HEK293 (cell line): ENCODE data around the gene PCDH18.

Experiments used
- GLI2 ChIP-seq: fragments of 450-650 bp; formaldehyde crosslinking; IDR thresholded peaks from 2 replicates; pipeline ENCODE4; 2017; ENCODE audit warnings: missing biosample characterization, missing genetic modification characterization, low read depth, borderline replicate concordance
- GLI4 ChIP-seq: fragments of 450-650 bp; formaldehyde crosslinking; IDR thresholded peaks from 2 replicates; pipeline ENCODE4 v1.5.1; 2016; ENCODE audit warnings: missing biosample characterization, missing genetic modification characterization
- KLF10 ChIP-seq: fragments of 450-650 bp; IDR thresholded peaks from 2 replicates; pipeline ENCODE4 v1.5.1; 2018; ENCODE audit warnings: missing biosample characterization, mild to moderate bottlenecking, missing genetic modification characterization
- KLF8 ChIP-seq: fragments of 450-650 bp; formaldehyde crosslinking; IDR thresholded peaks from 2 replicates; pipeline ENCODE4 v1.5.1; 2016; ENCODE audit warnings: missing biosample characterization, missing genetic modification characterization
- OSR2 ChIP-seq: fragments of 450-650 bp; formaldehyde crosslinking; IDR thresholded peaks from 2 replicates; pipeline ENCODE4 v1.5.1; 2016; ENCODE audit warnings: missing biosample characterization, missing genetic modification characterization
- PRDM6 ChIP-seq: fragments of 450-650 bp; formaldehyde crosslinking; IDR thresholded peaks from 2 replicates; pipeline ENCODE4 v1.5.1; 2017; ENCODE audit warnings: missing biosample characterization, missing genetic modification characterization
- SP7 ChIP-seq: fragments of 450-650 bp; formaldehyde crosslinking; IDR thresholded peaks from 2 replicates; pipeline ENCODE4 v1.5.1; 2016; ENCODE audit warnings: missing biosample characterization, missing genetic modification characterization
- YY2 ChIP-seq: fragments of 450-650 bp; formaldehyde crosslinking; IDR thresholded peaks from 2 replicates; pipeline ENCODE4 v1.5.1; 2016; ENCODE audit warnings: missing biosample characterization, missing genetic modification characterization
- ZBTB1 ChIP-seq: fragments of 450-650 bp; formaldehyde crosslinking; IDR thresholded peaks from 2 replicates; pipeline ENCODE4 v1.5.1; 2016; ENCODE audit warnings: missing biosample characterization, missing genetic modification characterization
- ZBTB10 ChIP-seq: fragments of 450-650 bp; formaldehyde crosslinking; IDR thresholded peaks from 2 replicates; pipeline ENCODE4 v1.5.1; 2016; ENCODE audit warnings: missing biosample characterization, missing genetic modification characterization
- ZBTB44 ChIP-seq: fragments of 450-650 bp; IDR thresholded peaks from 2 replicates; pipeline ENCODE4 v1.5.1; 2018; ENCODE audit warnings: missing biosample characterization, mild to moderate bottlenecking, missing genetic modification characterization
- ZBTB6 ChIP-seq: fragments of 450-650 bp; formaldehyde crosslinking; IDR thresholded peaks from 2 replicates; pipeline ENCODE4 v1.5.1; 2017; ENCODE audit warnings: missing biosample characterization, missing genetic modification characterization
- ZNF10 ChIP-seq: fragments of 450-650 bp; formaldehyde crosslinking; IDR thresholded peaks from 2 replicates; pipeline ENCODE4 v1.5.1; 2017; ENCODE audit warnings: missing biosample characterization, missing genetic modification characterization
- ZNF169 ChIP-seq: fragments of 450-650 bp; formaldehyde crosslinking; IDR thresholded peaks from 2 replicates; pipeline ENCODE4 v1.5.1; 2016; ENCODE audit warnings: missing biosample characterization, missing genetic modification characterization
- ZNF221 ChIP-seq: fragments of 450-650 bp; formaldehyde crosslinking; IDR thresholded peaks from 2 replicates; pipeline ENCODE4 v1.5.1; 2017; ENCODE audit warnings: missing biosample characterization, missing genetic modification characterization, borderline replicate concordance
- ZNF354C ChIP-seq: fragments of 450-650 bp; formaldehyde crosslinking; IDR thresholded peaks from 2 replicates; pipeline ENCODE4 v1.5.1; 2016; ENCODE audit warnings: missing biosample characterization, missing genetic modification characterization, low read depth, borderline replicate concordance
- ZNF37A ChIP-seq: fragments of 450-650 bp; IDR thresholded peaks from 2 replicates; pipeline ENCODE4 v1.5.1; 2018; ENCODE audit warnings: missing biosample characterization, missing genetic modification characterization
- ZNF530 ChIP-seq: fragments of 450-650 bp; formaldehyde crosslinking; IDR thresholded peaks from 2 replicates; pipeline ENCODE4 v1.5.1; 2016; ENCODE audit warnings: low read depth, missing biosample characterization, missing genetic modification characterization
- ZNF621 ChIP-seq: fragments of 450-650 bp; formaldehyde crosslinking; IDR thresholded peaks from 2 replicates; pipeline ENCODE4 v1.5.1; 2017; ENCODE audit warnings: missing biosample characterization, missing genetic modification characterization
- ZNF623 ChIP-seq: fragments of 450-650 bp; formaldehyde crosslinking; IDR thresholded peaks from 2 replicates; pipeline ENCODE4 v1.5.1; 2016; ENCODE audit warnings: missing biosample characterization, missing genetic modification characterization
- ZNF624 ChIP-seq: fragments of 450-650 bp; formaldehyde crosslinking; IDR thresholded peaks from 2 replicates; pipeline ENCODE4 v1.5.1; 2017; ENCODE audit warnings: missing biosample characterization, missing genetic modification characterization
- ZNF639 ChIP-seq: fragments of 450-650 bp; formaldehyde crosslinking; IDR thresholded peaks from 2 replicates; pipeline ENCODE4 v1.5.1; 2016; ENCODE audit warnings: missing biosample characterization, missing genetic modification characterization
- ZNF658 ChIP-seq: fragments of 450-650 bp; formaldehyde crosslinking; IDR thresholded peaks from 2 replicates; pipeline ENCODE4; 2016; ENCODE audit warnings: missing biosample characterization, missing genetic modification characterization
- ZNF692 ChIP-seq: fragments of 450-650 bp; formaldehyde crosslinking; IDR thresholded peaks from 2 replicates; pipeline ENCODE4 v1.5.1; 2016; ENCODE audit warnings: missing biosample characterization, missing genetic modification characterization
- ZNF707 ChIP-seq: fragments of 450-650 bp; formaldehyde crosslinking; IDR thresholded peaks from 2 replicates; pipeline ENCODE4 v1.5.1; 2016; ENCODE audit warnings: missing biosample characterization, missing genetic modification characterization
- ZNF830 ChIP-seq: fragments of 450-650 bp; IDR thresholded peaks from 2 replicates; pipeline ENCODE4 v1.5.0; 2018; ENCODE audit warnings: missing biosample characterization, missing genetic modification characterization, low read depth, mild to moderate bottlenecking, moderate library complexity
- ZNF843 ChIP-seq: fragments of 450-650 bp; formaldehyde crosslinking; IDR thresholded peaks from 2 replicates; pipeline ENCODE4 v1.5.1; 2016; ENCODE audit warnings: missing biosample characterization, missing genetic modification characterization
- ZSCAN16 ChIP-seq: fragments of 450-650 bp; formaldehyde crosslinking; IDR thresholded peaks from 2 replicates; pipeline ENCODE4 v1.5.1; 2016; ENCODE audit warnings: missing biosample characterization, missing genetic modification characterization
- ZXDB ChIP-seq: fragments of 450-650 bp; formaldehyde crosslinking; IDR thresholded peaks from 2 replicates; pipeline ENCODE4 v1.5.1; 2016; ENCODE audit warnings: missing biosample characterization, missing genetic modification characterization

PCDH18 gene

GRCh38 chr4:137510557-137511265 lies 21.6 kb downstream of the PCDH18 start (continued):
- TF ChIP-seq ZBTB1 = 0 out of 2 replicates have a peak, but pooled peaks have one; percentile 72
- no peak for TF ChIP-seq ZNF530
- TF ChIP-seq KLF10 (tag by site-specific recombination) = peak; percentile 68
- TF ChIP-seq ZXDB = peak; percentile 78
- no peak for TF ChIP-seq YY2
- TF ChIP-seq PRDM6 (tag by site-specific recombination) = peak; percentile 92
- peak; percentile 84; the same call in 1 of the 2 replicates for TF ChIP-seq ZNF843 (tag by site-specific recombination)
- TF ChIP-seq ZNF623 (tag by site-specific recombination) = no peak
- TF ChIP-seq KLF8 = 0 out of 2 replicates have a peak, but pooled peaks have one; percentile 36
- no peak for TF ChIP-seq GLI4 (tag by site-specific recombination)
- TF ChIP-seq SP7 = peak; percentile 81
- peak; percentile 77; the same call in 1 of the 2 replicates for TF ChIP-seq ZBTB6
- TF ChIP-seq ZNF658 (tag by site-specific recombination) = no peak
- no peak for TF ChIP-seq ZNF830 (tag by site-specific recombination)
- 0 out of 2 replicates have a peak, but pooled peaks have one; percentile 23 for TF ChIP-seq ZNF692 (tag by site-specific recombination)
- TF ChIP-seq GLI2 (tag by site-specific recombination) = no peak
- TF ChIP-seq ZNF707 (tag by site-specific recombination) = no peak
- TF ChIP-seq ZSCAN16 (tag by site-specific recombination) = peak; percentile 93
- no peak for TF ChIP-seq ZNF621 (tag by site-specific recombination)
- no peak for TF ChIP-seq ZNF354C
- peak; percentile 65; the same call in 1 of the 2 replicates for TF ChIP-seq ZNF639 (tag by site-specific recombination)
- TF ChIP-seq ZNF624 = no peak
- TF ChIP-seq ZBTB10 (tag by site-specific recombination) = no peak
- 0 out of 2 replicates have a peak, but pooled peaks have one; percentile 47 for TF ChIP-seq ZBTB44 (tag by site-specific recombination)
- no peak for TF ChIP-seq ZNF37A (tag by site-specific recombination)
- no peak for TF ChIP-seq ZNF10 (tag by site-specific recombination)
- TF ChIP-seq ZNF221 (tag by site-specific recombination) = no peak
- TF ChIP-seq ZNF169 (tag by site-specific recombination) = no peak
- peak; percentile 80 for TF ChIP-seq OSR2
